Psoas muscle (tissue), 8 donors: ENCODE results near the gene WDR53. TPM values are rescaled to one million over a fixed set of nuclear protein-coding genes. Genes with fewer than 3 reads are reported as not detected.
"Not testable (repeated sequence)": the region's sequence is repeated elsewhere in the genome, so short reads cannot be mapped to it uniquely, and the experiment has no call there.

Experiments used
- ATAC-seq, 4 donors: fragments of 200-7000 bp; cut with Tn5 transposase; one replicate each; pipeline ENCODE4 v1.9.1; 2020; ENCODE audit warnings: moderate library complexity in 3 of 4, mild to moderate bottlenecking in 2 of 4
- DNase-seq, 2 donors: peaks; one replicate each; pipeline ENCODE4 v3.0.0-alpha.2; 2020
- H3K27ac ChIP-seq: fragments of 200-600 bp; one replicate; pipeline ENCODE4 v1.8.0; 2022
- H3K27me3 ChIP-seq, 3 donors: fragments of 200-600 bp in 1 of 3; one replicate each; pipeline versions ENCODE4 v1.6.1 to v1.8.0; 2013 to 2022; ENCODE audit warnings: low read length in 2 of 3, mild to moderate bottlenecking in 2 of 3, moderate library complexity in 1 of 3; ENCODE audit not compliant: insufficient read depth in 3 of 3
- H3K36me3 ChIP-seq, 2 donors: fragments of 200-600 bp in 1 of 2; one replicate each; pipeline versions ENCODE4 v1.6.1 to v1.8.0; 2013 to 2022; ENCODE audit warnings: low read depth in 1 of 2, mild to moderate bottlenecking in 1 of 2, moderate library complexity in 1 of 2; ENCODE audit not compliant: insufficient read depth in 1 of 2
- H3K4me1 ChIP-seq: fragments of 200-600 bp; one replicate; pipeline ENCODE4 v1.8.0; 2022
- H3K4me3 ChIP-seq: fragments of 200-600 bp; one replicate; pipeline ENCODE4 v1.8.0; 2022; ENCODE audit warnings: mild to moderate bottlenecking
- H3K9me3 ChIP-seq: fragments of 200-600 bp; one replicate; pipeline ENCODE4 v1.8.0; 2022
- WGBS, 3 donors: extraction: QIAGEN DNeasy Blood & Tissue Kit; methylation state at CpG; one replicate each; pipeline versions ENCODE4 v1.1.6 to v1.1.7; 2013; 5-methylcytosine and 5-hydroxymethylcytosine counted together
- intact Hi-C, 2 donors: fragments of 100-400 bp; cut with DNase I; formaldehyde crosslinking; loops; one replicate each; pipeline versions ENCODE4 v1.11.0 to v1.14.2; 2022
- polyA plus RNA-seq, 3 donors: library from polyadenylated mRNA; stranded (reverse); fragments of 200-250 nt; gene quantifications; one replicate each; pipeline ENCODE4 v1.2.3, GENCODE V29; 2013
- total RNA-seq, 4 donors: library from RNA; stranded (reverse); fragmentation: NEBNext Ultra II Directional in 2 of 4; extraction: Animal tissue kit (Norgen Biotek cat#: 25700) in 2 of 4; gene quantifications; one replicate each; pipeline versions ENCODE4 v1.2.1 to v1.2.4, GENCODE V29; 2021 to 2023
- TF ChIP-seq, protein P1 (sequence below): fragments of 200-600 bp; IDR thresholded peaks from one replicate; pipeline ENCODE4 v1.8.0; 2022; ENCODE audit warnings: antibody characterized with exemption
- donor health status: healthy with polysubstance abuse.
- donor health status: DM: no; HTN: no; CAD: no; lungs with moderate emphysema.
- donor health status: Bipolar disorder and iron deficiency.
- donor health status: healthy.
- donor health status: DM: yes; HTN: yes; CAD: no.
- donor health status: DM: no; HTN: no; CAD: no.
- donor health status: DM: no; HTN: no; CAD: no.
- donor health status: DM: yes; HTN: yes; CAD: no.

The WDR53 gene
- total and polyA plus RNA-seq, 7 donors: 4.4 to 18.9 (median 10.5) TPM

- no peak for DNase-seq
- intact Hi-C loops: loop anchor here in 1 of 2 donors (10.0 kb wide), 1 partner anchor 260 kb away; no protein-coding TSS in a partner anchor
- no peak overlapping the region for H3K4me3 ChIP-seq
Measured at GRCh38 chr3:196514350-196514716, 54.0 kb downstream of the WDR53 start.

DNA sequence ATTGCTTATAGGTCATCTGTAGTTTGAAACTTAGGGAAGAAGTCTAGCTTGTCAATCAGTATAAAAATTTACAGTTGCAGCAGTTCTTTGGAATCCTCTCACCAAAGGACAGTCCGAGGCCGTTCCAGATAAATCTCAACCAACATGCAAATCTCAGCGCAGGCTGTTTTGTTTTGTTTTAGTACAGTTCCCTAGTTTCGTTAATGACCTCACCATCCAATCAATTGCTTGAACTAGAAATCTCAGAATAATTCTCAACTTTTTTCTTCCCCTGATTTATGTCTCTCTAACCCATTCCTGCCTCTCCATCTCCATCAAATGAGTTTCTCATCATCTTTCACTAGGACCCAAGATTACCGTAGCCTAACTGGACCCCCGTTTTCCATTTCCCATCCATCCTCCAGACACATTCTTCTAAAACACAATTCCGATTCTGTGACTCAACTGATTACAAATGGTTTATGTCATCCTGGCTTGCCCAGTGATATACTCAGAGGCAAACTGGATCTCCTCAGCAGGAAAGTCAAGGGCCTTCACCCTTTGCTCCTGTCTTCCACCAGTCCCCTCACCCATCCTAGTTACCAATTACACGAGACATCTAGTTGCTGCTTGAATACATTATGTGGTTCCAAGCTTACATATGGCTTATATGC, 54.5 kb downstream of the WDR53 start:
- H3K4me3 ChIP-seq: no peak overlapping the region
- peaks cover 13% of the 10 kb centered on the region for H3K4me1 ChIP-seq
- no peaks in the 10 kb centered on the region for H3K9me3 ChIP-seq
- no peaks in the 10 kb centered on the region for H3K36me3 ChIP-seq
- WGBS, 3 donors: 50 to 68% (median 54%) methylated on average over 8 of the region's 8 CpGs
- TF ChIP-seq, protein P1, sequence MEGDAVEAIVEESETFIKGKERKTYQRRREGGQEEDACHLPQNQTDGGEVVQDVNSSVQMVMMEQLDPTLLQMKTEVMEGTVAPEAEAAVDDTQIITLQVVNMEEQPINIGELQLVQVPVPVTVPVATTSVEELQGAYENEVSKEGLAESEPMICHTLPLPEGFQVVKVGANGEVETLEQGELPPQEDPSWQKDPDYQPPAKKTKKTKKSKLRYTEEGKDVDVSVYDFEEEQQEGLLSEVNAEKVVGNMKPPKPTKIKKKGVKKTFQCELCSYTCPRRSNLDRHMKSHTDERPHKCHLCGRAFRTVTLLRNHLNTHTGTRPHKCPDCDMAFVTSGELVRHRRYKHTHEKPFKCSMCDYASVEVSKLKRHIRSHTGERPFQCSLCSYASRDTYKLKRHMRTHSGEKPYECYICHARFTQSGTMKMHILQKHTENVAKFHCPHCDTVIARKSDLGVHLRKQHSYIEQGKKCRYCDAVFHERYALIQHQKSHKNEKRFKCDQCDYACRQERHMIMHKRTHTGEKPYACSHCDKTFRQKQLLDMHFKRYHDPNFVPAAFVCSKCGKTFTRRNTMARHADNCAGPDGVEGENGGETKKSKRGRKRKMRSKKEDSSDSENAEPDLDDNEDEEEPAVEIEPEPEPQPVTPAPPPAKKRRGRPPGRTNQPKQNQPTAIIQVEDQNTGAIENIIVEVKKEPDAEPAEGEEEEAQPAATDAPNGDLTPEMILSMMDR: no peak
- peak overlapping the region; percentile 61 for H3K27ac ChIP-seq
- intact Hi-C loops: loop anchor here in 1 of 2 donors (10.0 kb wide), 1 partner anchor 259 kb away; no protein-coding TSS in a partner anchor
- H3K27me3 ChIP-seq: no peaks in the 10 kb centered on the region
- peak in 3 of 4 donors; percentile 42 to 57 (median 43) for ATAC-seq
- no peak for DNase-seq

More at GRCh38 chr3:196514350-196514716, 54.0 kb downstream of the WDR53 start:
- Histone ChIP-seq H3K36me3 (no peaks in the 10 kb centered on the region), H3K4me1 (peaks cover 13% of the 10 kb centered on the region), H3K27ac (peak overlapping the region; percentile 61), H3K27me3 (no peaks in the 10 kb centered on the region), H3K9me3 (peaks cover 3% of the 10 kb centered on the region)
- WGBS, 3 donors: 86 to 100% (median 91%) methylated on average over 1 of the region's 1 CpG
- no peak for ATAC-seq
- TF ChIP-seq, protein P1: no peak

GRCh38 chr3:196511646-196512425, 56.5 kb downstream of the WDR53 start:
- Histone ChIP-seq H3K36me3 (peaks cover 0 to 11% of the 10 kb centered on the region in 2 donors), H3K4me1 (peaks cover 13% of the 10 kb centered on the region)
- ATAC-seq, H3K9me3 ChIP-seq, H3K27ac ChIP-seq, H3K27me3 ChIP-seq, H3K4me3 ChIP-seq, DNase-seq: not testable (repeated sequence)
- WGBS, 3 donors: 79 to 92% (median 87%) methylated on average over 13 to 15 of the region's 15 CpGs
- intact Hi-C loops: loop anchor here in 1 of 2 donors (10.0 kb wide), 1 partner anchor 257 kb away; no protein-coding TSS in a partner anchor

- H3K27ac ChIP-seq, DNase-seq, H3K4me3 ChIP-seq, H3K27me3 ChIP-seq, ATAC-seq: not testable (repeated sequence)
- intact Hi-C loops: loop anchor here in 1 of 2 donors (10.0 kb wide), 1 partner anchor 256 kb away; no protein-coding TSS in a partner anchor
- Histone ChIP-seq H3K36me3 (peaks cover 0 to 11% of the 10 kb centered on the region in 2 donors), H3K9me3 (peaks cover 11% of the 10 kb centered on the region), H3K4me1 (peaks cover 13% of the 10 kb centered on the region)
- WGBS, 3 donors: 99 to 100% (median 100%) methylated on average over 1 of the region's 1 CpG
Measured at GRCh38 chr3:196511108-196511507, 57.2 kb downstream of the WDR53 start.

GRCh38 chr3:196506687-196507086, 61.7 kb downstream of the WDR53 start:
- Histone ChIP-seq H3K36me3 (peaks cover 0 to 11% of the 10 kb centered on the region in 2 donors), H3K4me1 (no peaks in the 10 kb centered on the region), H3K27ac (no peak overlapping the region), H3K27me3 (no peaks in the 10 kb centered on the region), H3K4me3 (no peak overlapping the region), H3K9me3 (peaks cover 11% of the 10 kb centered on the region)
- DNase-seq (no peak), ATAC-seq (no peak)
- WGBS, 3 donors: 83 to 87% (median 85%) methylated on average over 8 of the region's 8 CpGs
- intact Hi-C loops: loop anchor here in 1 of 2 donors (5.0 kb wide), 2 partner anchors 61 to 139 kb away; partner anchors contain the start of genes FBXO45 and WDR53
- TF ChIP-seq, protein P1: no peak
